ENCODE results near the gene SORCS2.

Gene SORCS2

DNA sequence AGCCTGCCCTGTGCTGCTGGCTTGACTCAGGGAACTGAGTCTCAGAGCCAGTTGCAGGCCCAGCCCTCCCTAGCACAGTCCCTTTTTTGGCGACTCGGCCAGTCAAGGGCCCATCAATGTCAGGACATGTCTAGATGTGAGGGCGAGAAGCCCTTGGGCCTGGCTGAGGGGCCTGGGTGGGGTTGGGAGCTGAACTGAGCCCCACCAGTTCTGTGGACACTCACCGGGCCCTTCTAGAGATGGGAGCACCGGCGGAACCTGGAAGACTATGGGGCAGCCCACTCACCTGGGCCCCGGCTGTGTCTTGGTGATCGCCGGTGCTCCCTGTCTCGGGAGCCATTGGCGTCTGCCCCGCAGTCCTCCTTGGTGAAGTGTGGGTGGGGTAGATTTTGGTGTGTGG, 501.4 kb downstream of the SORCS2 start:
- DNase-seq (ENCODE audit: low spot score), result no peak

DNA sequence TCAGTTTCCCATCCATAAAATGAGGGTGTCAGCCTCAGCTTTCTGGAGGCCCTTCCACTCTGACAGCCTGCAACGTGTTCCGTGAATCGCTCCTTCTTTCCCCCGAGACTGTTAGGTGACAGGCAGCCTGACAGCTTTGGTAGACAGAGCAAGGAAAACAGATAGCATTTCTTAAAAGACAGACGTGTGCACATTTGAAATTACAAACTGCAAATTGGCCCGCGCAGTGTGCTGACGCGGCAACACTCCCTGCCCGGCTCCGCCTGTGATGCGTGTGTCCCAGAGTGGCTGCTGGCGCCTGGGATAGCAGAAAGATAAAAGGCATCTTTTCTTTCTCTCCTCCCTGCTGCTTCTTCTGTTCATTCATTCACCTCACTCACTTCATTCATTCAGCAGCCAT, 502.0 kb downstream of the SORCS2 start:
- no peak for DNase-seq (ENCODE audit: low spot score)

DNA sequence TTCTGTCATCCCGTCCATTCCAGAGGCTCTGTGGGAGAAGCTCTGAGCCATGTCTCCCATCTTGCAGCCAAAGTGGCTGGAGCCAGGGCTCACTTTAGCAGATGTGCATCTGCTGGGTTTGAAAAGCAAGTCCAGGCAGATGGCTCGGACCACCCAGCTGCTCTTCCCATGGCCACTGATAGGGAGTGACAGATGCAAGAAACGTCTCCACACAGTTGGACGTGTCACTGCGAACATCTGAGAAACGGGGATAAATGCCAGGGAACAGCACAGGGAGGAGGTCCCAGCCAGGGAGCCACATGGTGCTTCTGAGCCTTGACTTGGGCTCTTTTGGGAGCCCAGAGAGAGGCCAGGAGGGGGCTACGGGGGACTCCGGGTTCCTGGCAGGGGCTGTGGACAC, 505.0 kb downstream of the SORCS2 start:
- DNase-seq (ENCODE audit: low spot score), result no peak

DNA sequence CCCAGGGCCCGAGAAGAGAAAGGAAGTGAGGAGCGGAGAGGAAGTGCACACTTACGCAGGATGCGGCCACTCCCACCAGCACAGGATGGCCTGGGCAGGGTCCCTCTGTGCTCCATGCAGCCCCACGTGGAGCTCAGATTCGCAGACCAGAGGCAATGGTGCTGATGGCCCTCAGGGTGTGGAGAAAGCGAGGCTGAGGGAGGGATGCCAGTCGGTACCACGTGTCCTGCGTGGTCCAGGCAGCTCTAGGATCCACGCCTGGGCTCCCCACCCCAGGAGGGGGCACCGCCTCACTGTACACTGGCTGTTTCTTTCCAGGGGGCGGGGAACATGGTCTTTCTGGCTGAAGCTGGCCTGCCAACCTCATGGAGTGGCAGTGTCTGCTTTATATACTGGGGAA, 505.5 kb downstream of the SORCS2 start:
- DNase-seq (ENCODE audit: low spot score), result no peak

DNA sequence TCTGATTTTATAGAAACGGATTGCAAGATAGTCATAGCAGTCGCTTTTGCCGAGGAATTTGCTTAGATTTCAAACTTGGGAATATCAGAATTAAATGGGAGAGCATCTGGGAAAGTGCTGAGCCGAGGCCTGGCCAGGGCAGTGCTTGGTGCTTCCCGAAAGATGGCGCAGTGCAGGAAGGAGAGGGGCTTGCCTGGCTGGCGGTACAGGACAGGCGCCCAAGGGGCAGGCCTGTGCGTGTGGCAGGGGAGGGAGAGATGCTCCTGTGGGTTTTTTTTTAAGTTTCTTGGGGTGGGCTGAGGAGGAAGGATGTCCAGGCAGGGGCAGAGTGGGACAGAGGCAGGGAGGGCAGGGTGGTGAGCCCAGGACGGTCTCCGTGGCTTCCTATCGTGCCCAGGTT, 506.2 kb downstream of the SORCS2 start:
- no peak for DNase-seq (ENCODE audit: low spot score)

DNA sequence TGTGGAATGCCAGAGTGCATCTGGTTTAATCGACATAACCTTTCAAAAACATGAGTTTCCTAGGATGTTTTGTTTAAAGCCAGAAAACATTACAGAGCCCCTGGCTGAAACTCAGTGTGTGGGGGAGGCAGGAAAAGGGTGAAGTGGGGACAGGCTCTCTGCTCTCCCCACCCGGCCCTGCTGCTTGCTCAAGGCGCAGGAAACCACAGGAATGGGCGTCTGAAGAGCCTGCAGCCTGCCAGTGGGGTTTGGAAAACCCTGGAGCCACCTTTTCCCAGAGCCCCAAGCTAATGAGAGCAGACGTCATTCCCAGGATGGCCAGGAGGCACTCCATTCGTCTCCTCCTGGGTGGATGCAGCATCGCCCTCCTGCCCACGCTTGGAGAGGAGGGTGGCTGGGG, 506.7 kb downstream of the SORCS2 start:
- DNase-seq (ENCODE audit: low spot score), result no peak

DNA sequence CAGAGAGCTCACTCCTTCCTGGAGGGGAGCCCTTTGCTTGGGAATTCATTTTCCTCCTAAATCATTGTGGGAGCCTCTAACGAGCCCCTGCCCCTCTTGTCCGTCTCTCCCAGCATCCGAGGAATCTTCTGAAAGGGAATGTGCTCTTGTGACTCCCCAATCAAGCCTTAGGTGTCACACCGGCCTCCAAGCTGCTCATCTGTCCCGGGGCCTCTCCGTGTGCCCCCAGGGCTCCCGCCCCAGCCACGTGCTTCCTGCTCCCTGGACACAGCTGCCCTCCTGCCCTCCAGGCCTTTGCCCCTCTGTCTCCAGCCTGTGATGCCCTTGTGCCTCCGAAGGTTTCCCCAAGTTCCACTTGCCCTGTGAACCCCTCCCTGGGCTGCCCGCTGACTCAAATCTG, 507.5 kb downstream of the SORCS2 start:
- no peak for DNase-seq (ENCODE audit: low spot score)

DNA sequence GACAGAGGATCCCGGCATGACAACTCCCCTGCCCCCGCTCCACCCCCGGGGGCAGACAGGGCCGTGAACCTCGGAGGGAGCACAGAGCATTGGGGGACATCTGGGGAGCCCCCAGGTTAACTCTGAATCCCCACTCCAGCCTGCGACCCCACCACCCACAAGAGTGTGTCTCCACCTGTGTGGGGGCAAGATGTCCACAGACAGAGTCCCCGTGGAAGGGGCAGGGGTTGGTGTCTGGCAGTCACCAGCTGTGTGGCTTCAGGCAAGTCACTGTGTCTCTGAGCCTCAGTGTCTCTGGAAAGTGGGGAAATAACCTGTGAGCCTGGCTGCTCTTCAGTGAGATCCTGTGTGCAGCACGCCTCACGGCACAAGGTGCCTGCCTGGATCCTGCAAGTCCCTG, 508.3 kb downstream of the SORCS2 start:
- no peak for DNase-seq (ENCODE audit: low spot score)

DNA sequence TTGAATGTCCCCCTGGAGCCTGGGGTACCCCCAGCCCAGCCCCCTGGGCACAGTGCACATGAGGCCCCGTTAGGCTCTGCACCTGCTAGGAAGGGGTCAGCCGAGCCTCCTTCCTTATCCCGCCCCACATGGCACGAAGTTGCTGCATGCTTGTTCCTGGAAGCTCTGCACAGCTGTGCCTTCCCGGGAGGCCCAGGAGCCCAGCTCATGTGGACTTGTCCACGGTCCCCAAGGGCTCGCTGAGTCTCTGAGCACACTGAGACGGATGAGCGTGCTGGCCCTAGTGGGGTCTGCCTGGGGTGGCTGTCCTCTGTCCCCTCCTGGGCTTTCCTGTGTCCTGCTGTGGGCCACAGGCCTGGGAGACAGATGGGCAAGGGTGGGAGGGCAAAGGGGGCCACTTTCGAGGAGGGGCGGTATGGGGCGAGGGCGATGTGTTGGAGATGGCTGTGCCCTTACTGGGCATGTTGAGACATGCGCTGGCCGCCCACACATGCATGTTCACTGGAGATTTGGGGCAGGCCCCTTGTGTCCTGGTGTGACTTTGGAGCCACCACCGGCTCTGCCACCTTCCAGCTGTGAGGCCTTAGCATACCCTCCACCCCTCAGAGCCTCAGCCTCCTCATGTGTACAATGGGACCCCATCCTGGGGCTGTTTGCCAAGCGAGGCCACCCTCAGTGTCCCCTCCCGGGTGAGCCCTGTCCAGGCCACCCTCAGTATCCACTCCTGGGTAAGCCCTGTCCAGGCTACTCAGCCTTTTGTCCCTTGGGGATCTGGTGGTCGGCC, 509.7 kb downstream of the SORCS2 start:
- DNase-seq (ENCODE audit: low spot score), result no peak

DNA sequence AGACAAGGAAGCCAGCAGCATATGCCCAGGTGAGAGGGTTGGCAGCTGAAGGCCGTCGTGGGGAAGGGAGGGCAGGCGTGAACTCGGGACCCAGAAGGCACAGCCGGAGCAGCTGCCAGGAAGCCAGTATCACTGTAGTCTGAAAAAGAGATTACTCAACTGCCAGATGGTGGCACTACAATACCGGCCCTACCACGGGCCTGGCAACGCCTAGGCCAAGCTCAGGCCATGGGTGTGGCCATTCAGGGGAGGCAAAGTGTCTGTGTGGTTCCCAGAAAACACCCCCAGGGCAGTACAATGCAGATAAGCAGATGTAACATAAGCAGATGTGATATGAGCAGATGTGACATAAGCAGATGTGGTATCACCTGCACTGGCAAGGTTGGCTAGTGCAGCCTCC, 511.4 kb downstream of the SORCS2 start:
- DNase-seq (ENCODE audit: low spot score), result no peak

DNA sequence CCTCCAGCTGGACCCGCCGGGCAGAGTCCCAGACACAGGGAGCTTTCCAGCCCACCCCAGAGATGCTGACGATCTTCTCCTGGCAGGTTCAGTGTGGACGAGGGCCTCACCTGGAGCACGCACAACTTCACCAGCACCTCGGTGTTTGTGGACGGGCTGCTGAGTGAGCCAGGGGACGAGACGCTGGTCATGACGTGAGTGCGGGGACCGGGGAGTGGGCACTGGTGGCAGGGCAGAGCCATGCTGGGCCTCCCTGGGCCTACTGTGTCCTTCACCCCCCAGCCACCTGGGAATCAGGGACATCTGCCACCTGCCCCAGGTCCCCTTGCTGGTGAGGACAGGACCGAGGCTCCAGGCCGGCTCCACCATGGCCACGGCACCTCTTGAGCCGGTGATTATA, 511.8 kb downstream of the SORCS2 start:
- DNase-seq (ENCODE audit: low spot score), result no peak

DNA sequence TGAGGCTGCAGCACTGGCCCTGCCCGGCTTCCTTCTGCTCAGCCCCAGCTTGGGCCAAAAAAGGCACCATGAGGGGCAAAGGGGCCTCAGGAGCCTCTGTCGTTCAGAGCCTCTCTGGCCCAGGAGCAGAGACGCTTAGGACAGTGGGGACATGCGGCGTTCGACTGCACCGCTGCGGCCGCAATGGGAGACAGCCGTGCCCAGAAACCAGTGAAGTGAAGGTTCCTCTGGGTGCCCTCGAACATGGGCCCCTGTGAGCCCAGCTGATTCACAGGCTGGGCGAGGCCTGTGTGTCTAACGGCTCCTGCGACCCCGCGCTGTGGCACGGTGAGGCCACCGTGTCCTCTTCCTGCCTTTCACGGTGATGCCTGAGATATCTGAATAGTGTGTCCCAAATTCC, 512.3 kb downstream of the SORCS2 start:
- no peak for DNase-seq (ENCODE audit: low spot score)

DNA sequence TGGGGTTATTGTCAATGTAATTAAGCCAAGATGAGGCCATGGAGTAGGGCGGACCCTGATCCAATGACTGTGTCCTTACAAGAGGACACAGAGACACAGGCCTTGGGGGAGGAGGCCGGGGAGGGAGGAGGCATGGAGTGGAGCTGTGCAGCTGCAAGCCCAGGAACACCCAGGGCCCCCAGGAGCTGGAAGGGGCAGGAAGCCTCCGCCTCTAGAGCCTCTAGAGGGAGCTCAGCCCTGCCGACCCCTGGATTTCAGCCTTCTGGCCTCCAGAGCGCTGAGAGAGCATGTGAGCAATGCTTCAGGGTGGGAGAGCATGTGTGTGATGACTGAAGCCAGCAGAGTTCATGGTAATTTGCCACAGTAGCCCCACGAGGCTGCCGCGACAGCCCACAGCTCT, 512.7 kb downstream of the SORCS2 start:
- DNase-seq (ENCODE audit: low spot score), result no peak

DNA sequence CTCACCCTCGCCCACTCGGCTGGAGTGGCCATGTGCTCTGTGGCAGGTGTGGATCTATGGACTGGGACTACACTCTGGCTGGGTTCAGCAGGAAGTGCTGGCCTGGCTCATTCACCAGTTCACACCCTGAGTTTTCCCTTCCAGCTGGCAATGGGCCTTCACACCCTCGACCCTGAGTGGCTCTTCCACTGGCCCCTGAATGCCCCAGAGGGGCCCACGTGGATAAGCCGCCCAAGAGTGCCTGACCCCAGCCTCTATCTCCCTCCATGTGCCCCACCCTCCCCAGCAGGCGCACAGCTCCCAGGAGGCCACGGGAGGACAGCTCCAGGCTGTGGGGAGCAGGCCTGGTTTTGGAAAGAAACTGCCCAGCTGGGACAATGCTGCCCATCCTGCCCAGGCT, 513.3 kb downstream of the SORCS2 start:
- DNase-seq (ENCODE audit: low spot score), result no peak

DNA sequence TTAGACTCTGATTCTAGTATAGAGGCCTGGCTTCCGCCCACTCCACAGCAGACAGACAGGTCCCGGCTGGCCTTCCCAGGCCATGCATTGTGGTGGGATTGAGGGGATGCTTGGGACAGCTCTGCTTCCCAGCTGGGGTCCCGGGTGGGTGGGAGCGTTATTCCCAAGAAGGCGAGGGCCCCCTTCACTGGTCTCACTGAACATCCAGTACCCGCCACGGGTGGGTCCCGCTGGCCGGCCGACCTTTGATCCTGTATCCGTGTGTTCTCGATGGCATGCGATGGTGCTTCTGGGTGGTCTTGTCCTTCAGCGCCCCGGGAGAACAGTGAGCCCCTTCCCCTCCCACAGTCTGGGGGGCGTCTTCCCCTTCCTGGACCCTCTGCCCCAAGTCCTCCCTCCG, 515.9 kb downstream of the SORCS2 start:
- DNase-seq (ENCODE audit: low spot score), result no peak

DNA sequence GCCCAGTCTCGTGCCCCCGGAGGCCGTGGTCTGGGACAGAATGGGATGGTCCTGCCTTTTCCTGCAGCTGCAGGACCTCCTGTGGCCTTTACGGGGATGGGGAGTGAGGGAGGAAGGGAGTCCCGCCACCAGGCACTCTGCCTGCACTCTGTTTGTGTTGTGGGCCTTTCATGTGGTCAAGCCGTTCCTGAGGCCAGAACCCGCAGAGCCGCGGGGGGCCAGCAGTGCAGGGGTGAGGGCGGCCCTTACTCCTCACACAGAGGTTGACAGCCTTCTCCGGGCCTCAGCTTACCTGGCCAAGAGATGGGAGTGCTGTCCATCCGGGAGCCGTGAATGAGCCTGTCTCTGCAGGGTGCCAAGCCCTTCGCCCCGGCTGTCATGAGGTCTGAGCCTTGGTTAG, 516.6 kb downstream of the SORCS2 start:
- no peak for DNase-seq (ENCODE audit: low spot score)

DNA sequence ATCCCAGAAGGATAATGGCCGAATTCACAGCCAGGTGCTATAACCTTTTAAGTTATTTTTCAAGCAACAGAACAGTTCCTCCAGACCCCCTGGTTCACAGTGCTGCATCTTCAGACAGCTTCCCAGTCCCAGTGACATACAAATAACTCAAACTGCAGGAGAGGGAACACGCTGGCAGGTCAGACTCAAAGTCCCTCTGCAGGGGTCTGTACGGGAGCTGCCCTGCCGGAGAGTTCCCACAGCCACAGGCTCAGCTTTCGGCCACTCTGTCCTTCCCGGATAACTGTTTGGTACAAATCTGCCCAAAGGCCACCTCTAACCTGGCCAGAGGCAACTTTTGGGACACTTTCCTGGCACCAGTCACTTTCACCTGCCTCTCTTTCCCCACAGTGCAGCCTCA, 517.1 kb downstream of the SORCS2 start:
- DNase-seq (ENCODE audit: low spot score), result no peak

DNA sequence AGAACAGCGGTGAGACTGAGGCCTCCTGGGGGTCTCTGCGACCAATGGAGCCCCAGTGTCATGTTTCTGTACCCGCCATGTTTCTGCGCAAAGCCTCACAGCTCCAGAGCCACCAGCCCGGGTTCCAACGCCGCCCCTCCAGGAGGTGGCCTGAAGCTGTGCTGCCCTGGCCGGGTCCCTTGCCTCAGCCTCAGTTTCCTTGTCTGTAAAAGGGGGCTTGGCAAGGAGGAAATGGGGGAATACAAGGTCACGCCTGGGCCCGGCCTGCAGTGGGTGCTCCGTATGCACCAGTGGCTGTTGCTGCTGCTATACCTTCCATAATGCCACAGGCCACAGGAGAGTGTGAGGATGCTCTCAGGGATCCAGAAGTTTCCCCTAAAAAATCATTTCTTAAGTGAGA, 517.8 kb downstream of the SORCS2 start:
- DNase-seq (ENCODE audit: low spot score), result no peak

DNA sequence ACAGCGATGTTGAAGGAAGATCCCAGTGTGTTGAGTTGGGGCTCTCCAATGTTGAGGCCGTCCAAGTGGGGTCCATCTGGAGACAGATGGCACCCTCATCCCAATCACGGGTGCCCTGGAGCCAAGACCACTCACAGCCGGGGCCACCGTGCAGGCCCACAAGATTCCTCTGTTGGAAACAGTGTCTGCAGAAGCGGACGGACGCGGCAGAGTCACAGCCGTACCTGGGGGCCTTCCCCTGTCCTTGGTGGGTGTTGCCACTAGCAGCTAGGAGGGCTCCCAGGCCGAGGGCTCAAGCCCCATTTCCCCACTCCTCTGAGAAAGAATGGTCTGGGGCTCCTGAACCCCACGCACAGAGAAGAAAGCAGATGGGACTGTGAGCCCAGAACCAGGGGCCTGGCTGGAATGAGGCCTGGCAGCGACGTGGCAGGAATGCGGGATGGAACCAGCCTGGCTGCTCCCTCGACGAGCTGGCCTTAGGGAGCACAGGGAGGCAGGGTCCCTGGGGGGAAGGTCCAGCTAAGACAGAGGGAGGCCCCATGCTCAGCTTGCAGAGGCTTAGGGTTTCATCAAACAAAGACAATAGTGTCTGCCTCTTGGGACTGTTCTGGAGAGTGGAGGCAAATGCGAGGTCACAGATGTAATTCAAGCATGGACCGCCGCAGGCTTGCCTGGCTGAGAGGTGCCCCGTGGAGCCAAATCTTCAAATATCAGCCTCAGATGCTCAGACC, 518.4 kb downstream of the SORCS2 start:
- DNase-seq (ENCODE audit: low spot score), result no peak

DNA sequence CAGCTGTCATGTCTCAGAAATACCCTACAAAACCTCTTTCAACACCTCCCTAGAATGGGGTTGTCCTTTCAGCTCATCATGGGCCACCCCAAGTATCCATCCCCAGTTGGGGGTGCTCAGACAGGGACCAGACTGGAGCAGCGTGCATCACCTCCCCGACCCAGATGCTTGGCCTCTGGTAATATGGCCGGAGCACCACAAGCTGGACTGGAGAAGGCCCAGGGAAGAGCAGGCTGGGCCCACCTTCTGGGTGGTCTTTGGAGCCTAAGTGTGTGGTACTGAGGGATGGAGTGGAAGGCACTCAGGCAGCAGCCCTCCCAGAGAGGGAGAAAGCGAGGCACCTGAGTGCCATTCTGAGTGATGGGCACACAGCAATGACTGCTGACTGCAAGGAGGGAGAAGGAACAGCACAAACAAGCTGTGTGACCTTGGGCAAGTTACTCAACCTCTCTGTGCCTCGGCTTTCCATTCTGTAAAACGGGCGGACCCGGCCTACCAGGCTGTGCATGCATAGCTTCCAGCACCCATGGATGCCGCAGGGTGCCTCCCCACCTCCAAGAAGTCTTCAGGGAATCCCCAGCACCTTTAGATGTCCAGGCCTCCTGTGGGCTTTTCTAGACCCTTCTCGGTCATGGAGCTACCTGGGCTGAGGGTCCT, 519.1 kb downstream of the SORCS2 start:
- DNase-seq (ENCODE audit: low spot score), result no peak

DNA sequence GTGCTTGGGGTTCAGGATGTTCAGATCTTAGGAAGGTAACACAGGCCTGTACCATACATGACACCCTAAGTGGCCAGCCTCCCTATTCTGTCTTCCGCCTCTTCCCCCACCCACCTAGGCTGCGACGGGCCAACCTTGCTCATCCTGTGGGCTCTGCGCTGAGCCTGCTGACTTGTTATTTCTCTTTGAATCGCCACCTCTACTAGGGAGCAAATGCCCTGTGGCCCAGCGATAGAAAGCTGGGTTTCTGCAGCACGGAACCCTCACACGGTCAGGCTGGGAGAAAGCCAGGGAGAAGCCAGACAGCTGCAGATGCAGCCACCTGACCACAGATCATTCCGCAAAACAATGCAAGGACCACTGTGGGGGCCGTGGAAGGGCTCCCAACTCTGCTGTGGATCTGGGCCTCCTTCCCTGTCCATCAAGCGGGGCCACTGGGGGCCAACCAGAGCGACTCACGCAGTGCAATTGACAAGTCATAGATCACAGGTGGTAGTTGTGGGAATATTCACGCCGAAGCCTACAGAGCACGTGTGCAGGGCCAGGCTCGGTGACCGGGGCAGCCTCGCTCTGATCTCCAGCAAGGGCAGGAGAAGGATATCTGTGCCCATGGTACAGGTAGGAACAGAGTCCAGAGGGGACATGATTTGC, 519.8 kb downstream of the SORCS2 start:
- DNase-seq (ENCODE audit: low spot score), result no peak

DNA sequence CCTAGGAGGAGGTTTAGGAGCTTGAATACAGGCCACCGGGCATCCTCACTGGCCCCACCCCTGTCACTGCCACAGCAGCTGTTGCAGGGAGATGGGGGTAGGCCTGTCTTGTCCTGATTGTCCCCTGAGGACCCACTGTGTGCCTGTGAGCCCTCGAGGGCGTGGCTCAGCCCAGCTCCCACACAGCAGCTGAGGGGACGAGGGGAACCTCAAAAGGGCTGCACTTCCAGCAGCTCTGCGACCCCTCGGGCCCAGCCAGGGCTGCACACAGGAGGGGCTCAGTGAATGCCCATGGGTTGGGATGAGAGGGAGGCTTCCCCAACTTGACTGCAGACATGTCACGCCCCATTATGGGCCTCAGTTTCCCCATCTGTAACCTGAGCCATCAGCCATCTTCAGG, 521.4 kb downstream of the SORCS2 start:
- DNase-seq (ENCODE audit: low spot score), result no peak

DNA sequence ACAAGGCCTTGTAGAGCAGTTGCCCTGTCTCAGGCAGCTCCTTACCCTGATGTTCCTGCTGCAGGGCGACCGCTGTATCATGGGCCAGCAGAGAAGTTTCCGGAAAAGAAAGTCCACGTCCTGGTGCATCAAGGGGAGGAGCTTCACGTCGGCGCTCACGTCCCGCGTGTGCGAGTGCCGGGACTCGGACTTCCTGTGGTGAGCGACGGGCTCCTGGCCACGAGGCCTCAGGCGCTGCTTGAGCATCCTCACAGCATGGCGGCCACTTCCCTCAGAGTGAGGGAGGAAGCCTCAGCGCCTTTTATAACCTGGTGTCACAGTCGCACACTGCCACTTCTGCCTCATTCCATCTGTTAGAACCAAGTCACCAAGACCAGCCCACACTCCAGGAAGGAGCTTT, 521.8 kb downstream of the SORCS2 start:
- no peak for DNase-seq (ENCODE audit: low spot score)

All from kidney capillary endothelial cell (primary cell).